HG03045 (cell line): Measurements from ENCODE around the gene CFC1.
"Not testable (repeated sequence)": the region's sequence is repeated elsewhere in the genome, so short reads cannot be mapped to it uniquely, and the experiment has no call there.

Experiments used
- ATAC-seq: cut with Tn5 transposase; IDR thresholded peaks from one replicate; pipeline ENCODE4 v1.9.1; 2021; ENCODE audit warnings: mild to moderate bottlenecking, moderate library complexity; ENCODE audit not compliant: unreplicated experiment

CFC1 gene

GRCh38 chr2:130599393-130599792 is at the start of gene CFC1:
Gene CFC1, minus strand, starts transcription at chr2:130599575. Its CDS starts 288 bp downstream, at chr2:130599287.
- not testable (repeated sequence) for ATAC-seq

GRCh38 chr2:130641688-130642087 is 42.3 kb upstream of the CFC1 start:
- ATAC-seq, result not testable (repeated sequence)

- not testable (repeated sequence) for ATAC-seq
Measured at GRCh38 chr2:130638973-130639372, 39.6 kb upstream of the CFC1 start.

GRCh38 chr2:130628784-130629475 is 29.6 kb upstream of the CFC1 start:
- not testable (repeated sequence) for ATAC-seq

DNA sequence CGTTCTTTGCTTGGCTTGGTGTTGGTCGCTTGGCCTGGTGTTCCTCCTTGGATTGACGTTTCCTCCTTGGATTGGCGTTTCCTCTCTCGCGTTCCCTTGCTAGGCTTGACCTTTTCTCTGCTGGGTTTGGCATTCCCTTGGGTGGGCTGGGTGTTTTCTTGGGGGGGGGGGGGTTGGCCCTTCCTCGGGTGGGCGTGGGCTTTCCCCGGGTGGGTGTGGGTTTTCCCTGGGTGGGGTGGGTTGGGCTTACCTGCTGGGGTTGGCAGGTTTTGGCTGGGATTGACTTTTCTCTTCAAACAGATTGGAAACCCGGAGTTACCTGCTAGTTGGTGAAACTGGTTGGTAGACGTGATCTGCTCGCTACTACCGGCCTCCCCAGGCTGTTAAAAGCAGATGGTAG is 11.8 kb upstream of the CFC1 start, which contains the start of gene POTEJ:
Gene POTEJ (plus strand): TSS at position 301 of the 400 bp plus-strand sequence. CDS start 93 bp downstream, at position 394.
- ATAC-seq, result not testable (repeated sequence)

DNA sequence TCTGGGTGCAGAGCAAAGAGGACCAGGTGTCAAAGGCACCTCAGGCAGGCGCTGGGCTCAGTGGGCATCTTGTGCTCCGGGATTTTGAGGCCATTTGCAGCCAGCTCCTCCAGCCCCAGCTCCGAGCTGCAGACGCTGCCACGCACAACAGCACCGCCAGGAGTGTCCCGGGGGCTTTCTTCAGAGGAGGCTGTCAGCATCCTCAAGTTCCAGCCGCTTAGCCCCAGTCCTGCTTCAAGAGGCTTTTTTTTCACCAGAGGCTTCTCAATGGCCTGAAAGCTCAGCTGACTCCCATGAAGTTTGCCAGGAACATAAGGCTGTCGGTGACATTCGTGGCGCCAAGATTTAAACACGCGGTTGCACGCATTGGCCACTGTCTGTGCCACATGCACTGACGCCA is 11.1 kb upstream of the CFC1 start:
- not testable (repeated sequence) for ATAC-seq

DNA sequence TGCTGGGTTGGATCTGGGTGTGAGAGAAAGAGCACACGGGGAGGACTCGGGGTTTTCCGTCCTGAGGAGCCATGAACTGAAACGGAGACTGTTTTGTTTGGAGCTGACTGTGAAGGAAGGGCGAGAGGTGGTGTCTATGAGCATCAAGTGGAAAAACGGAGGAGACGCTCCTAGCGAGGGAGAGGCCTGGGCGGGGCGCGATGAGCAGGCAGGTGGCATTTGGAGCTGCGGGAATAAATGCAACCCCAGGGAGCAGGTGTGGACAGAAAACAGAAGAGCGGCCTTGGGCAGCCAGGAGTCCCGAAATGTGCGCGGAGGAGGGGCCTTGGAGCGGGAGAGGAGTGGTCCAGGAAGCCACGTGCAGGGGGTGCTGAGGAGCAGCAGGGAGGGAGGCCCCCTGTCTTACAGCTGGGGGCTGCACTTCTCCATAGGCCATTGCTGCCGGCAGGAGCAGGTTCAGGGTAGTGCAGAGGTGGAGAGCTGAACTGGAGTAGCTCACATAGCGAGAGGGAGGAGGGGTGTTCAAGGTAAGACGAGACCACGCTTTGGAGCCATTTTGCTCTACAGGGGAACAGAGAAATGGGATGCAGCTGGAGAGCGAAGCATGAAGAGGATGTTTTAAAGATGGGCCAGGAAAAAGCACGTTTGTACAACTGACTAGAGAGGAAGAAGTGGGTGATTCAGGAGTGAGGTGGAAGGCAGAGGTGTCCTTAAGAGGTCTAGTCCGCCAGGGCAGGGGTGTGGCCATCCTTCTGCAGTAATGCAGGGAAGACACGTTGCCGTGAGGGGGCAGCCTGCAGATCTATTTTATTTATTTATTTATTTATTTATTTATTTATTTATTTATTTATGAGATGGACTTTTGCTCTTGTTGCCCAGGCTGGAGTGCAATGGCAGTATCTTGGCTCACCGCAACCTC is 9.9 kb upstream of the CFC1 start:
- ATAC-seq, result not testable (repeated sequence)

DNA sequence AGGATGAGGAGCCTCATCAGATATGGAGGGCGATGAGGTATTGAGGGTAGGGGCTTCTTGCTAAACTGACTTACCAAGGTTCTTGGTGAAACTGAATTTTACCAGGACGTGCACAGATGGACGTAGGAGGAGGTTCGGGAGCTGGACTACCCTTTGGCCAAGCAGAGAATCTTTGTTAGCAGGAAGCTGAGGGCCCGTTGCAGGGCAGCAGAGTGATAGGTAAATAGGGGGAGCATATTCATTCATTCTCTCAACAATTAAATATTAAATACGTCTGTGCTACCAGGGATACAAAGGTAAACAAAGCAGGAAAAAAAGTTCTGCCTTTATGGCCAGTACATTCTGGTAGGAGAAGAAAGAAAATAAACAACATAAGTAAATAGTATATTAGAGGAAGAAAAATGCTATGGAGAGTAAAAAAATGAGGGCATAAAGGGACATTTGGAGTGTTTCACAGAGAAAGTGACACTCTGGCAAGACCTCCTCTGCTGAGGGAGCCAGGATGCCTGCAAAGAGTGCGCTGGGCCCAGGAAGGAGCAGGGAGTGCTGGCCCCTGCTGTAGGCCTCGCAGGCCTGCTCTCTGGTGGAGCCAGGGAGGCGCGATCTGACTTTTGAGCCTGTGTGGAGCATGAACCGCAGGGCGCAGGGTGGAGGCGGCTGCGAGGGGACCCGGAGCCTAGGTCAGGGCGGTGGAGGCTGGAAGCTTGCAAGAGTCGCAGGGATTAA is 9.1 kb upstream of the CFC1 start:
- not testable (repeated sequence) for ATAC-seq

- not testable (repeated sequence) for ATAC-seq
Measured at GRCh38 chr2:130601648-130602302, 2.4 kb upstream of the CFC1 start.

DNA sequence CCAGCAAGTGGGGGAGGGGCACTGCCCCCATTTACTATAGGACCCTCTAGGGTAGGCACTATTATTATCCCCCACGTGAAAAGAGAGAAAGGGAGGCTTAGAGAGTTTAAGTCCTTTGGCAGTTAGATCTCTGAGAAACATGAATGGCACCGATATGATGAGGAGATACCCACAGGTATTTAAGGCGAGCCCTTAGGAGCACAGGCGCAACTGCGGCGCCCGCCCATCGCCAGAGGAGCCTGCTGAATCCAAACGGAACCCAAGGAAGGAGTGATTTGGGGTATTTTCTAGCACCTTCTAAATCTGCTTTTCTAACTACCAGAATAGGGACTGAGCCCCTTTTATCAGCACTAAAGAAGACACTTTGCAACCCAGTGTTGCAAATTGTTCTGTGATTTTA is 551 bp upstream of the CFC1 start:
- not testable (repeated sequence) for ATAC-seq

GRCh38 chr2:130598463-130598862 is 912 bp downstream of the CFC1 start:
- ATAC-seq, result not testable (repeated sequence)

DNA sequence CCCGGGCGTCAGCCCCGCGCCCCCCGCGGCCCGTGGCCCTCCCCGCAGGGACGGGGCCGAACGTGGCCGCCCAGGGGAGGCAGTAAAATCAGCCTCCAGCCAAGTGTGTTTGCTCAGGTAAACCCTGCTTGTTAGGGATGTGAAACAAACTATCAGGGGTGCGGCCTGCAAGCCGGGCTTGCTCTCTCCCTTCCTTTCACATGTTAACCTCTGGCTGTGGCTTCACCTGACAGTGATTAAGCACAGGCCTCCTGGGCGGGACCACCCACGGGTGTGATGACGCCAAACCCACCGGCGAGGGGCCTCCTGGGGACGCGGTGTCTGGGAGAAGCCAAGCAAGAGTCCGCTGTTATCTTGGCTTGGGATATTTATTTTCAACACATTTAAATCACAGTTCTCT is 1.4 kb downstream of the CFC1 start:
- ATAC-seq, result not testable (repeated sequence)

GRCh38 chr2:130596757-130597156 is 2.6 kb downstream of the CFC1 start:
- ATAC-seq, result not testable (repeated sequence)

DNA sequence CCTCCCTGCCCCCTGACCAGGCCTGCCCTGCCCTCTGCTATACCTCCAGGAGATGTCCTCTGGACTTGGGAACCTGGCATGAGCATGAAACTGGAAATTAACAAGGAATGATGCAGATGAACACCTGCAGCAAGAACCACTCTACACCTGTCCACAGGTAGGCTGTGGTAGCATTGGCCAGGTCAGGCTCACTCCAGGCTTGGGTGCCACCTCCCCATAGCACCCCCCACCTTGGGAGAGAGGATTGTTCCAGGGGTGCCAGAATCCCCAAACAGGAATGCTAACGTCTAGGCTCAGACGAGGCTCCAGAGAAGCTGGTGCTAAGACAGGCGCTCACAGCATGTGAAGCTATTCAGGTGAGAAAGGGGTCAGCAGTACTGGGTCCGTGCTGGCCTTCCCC is 5.4 kb downstream of the CFC1 start:
- ATAC-seq, result not testable (repeated sequence)

DNA sequence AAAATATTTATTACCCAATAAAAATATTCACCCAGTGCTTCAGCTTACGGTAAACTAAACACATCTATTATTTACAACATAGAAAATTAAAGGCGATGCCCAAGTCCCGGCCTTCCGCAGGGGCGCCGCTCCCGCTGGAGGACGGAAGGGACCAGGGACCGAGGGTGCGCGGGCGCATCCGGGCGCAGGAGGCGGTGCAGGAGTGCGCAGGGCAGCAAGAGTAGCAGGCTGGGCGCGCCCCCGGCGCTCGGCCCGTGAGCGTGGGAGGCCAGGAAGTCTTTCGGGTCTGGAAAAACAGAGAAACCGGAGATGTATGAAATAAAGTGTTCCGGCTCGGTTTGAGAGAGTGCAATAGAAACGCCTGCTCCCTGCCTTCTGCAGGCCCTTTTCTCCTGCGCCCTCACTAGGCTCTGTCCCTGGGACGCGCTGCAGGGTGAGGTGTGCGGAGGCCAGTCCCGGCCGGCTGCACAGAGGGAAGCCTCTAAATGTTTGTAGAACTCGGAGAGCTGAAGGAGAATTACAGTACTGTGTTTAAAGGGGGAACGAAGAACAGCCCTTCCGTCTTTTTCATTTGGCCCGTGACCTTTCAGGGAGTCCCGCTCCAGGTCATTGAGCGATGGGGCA is 6.5 kb downstream of the CFC1 start:
- not testable (repeated sequence) for ATAC-seq

DNA sequence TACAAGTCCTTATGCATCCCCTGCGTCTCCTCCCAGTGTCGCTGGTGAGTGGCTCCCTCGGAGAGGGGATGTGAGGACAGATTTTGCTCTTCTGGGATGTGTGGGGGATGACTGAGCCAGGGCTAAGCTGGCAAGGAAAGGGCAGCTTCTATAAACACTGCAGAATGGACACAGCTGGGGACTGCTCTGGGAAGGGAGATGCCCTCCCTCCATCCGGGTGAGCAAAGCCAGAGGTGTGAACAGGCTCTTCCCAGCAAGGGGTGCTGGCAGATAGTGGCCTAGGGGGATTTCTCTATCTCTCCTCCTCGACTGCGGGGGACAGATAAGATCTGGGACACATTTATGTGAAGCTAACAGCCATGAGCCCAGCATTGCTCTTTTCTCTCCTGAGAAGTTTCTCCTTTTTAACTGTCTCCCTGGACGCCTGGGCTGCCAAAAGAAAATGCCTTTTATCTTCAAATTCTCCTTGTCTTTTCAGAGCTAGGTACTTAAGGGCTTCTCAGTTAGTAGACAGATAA is 8.5 kb downstream of the CFC1 start:
- ATAC-seq, result not testable (repeated sequence)

DNA sequence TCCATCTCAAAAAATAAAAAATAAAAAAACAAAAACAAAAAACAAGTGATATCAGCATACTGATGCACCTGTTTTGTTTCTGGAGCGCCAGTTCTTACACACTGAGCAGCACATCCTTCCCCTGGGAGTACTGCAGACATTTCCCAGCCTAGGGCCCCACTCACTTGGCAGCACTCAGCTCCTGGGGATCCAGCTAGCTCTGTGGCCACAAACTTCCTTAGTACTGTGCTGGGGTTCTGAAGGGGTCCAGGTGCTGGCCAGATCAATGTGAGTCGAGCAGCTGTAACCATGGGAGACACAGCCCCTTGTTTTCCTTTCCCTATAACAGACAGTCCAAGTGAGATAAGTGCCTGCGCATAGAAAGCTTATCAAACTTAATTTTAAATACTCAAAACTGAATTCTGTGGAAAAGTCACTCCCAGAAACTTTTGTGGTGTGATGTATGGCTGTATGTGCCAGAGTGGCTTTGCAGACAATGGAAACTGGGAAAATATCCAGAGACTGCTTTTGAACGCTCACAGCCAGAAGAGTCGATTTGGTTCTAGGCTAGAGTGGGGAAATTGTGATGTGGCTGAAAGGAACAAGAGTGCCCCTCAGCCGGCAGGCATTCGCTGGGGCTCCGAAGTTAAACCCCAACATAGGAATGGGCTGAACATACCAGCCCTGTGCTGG is 9.1 kb downstream of the CFC1 start:
- not testable (repeated sequence) for ATAC-seq

- peak; percentile 63 for ATAC-seq
Measured at GRCh38 chr2:130588688-130589458, 10.5 kb downstream of the CFC1 start.
